ENCODE measurements around the gene DLGAP4. TPM values are rescaled to one million over a fixed set of nuclear protein-coding genes. Genes with fewer than 3 reads are reported as not detected.
A peak's percentile ranks its signal among the peaks of the same experiment; 100 is the strongest.

DLGAP4 gene
- total RNA-seq, 4 donors from 2014 or later = 18.8 to 46.7 (median 45.0) TPM

- Histone ChIP-seq H3K27ac (peak overlapping the region; percentile 29 to 54 (median 48)), H3K27me3 (no peaks in the 10 kb centered on the region), H3K4me1 (no peaks in the 10 kb centered on the region), H3K4me3 (no peak overlapping the region), H3K9me3 (no peaks in the 10 kb centered on the region), H3K36me3 (peaks cover 0 to 4% of the 10 kb centered on the region in 2 donors)
- ATAC-seq (peak in 1 of 2 donors; percentile 11), DNase-seq (no peak)
- in situ Hi-C loops (cut with MboI; ENCODE audit: low sequenced_read_pairs in 4 of 4) = loop anchor here in 1 of 4 donors (10.0 kb wide), 1 partner anchor 55 kb away; the partner anchor contains the start of gene RAB5IF
- intact Hi-C loops (cut with DNase I; ENCODE audit: low total_unique reads) = loop anchor here (10.0 kb wide), 1 partner anchor 335 kb away; no protein-coding TSS in a partner anchor
- TF ChIP-seq CTCF (IDR thresholded peaks at IDR 0.05 in 4 of 5, conservative IDR thresholded peaks at IDR 0.05 in 1 of 5) (no peak), POLR2A (IDR thresholded peaks at IDR 0.05) (no peak)
Measured at GRCh38 chr20:36549942-36550789, 244.0 kb downstream of the DLGAP4 start.

GRCh38 chr20:36550790-36551299 is 244.7 kb downstream of the DLGAP4 start:
- Histone ChIP-seq H3K4me3 (no peak overlapping the region), H3K4me1 (no peaks in the 10 kb centered on the region), H3K9me3 (no peaks in the 10 kb centered on the region), H3K27me3 (no peaks in the 10 kb centered on the region), H3K27ac (peak overlapping the region; percentile 29 to 54 (median 48)), H3K36me3 (peaks cover 0 to 4% of the 10 kb centered on the region in 2 donors)
- DNase-seq (no peak), ATAC-seq (no peak)
- intact Hi-C loops (cut with DNase I; ENCODE audit: low total_unique reads) (loop anchor here (10.0 kb wide), 1 partner anchor 334 kb away; no protein-coding TSS in a partner anchor), in situ Hi-C loops (cut with MboI; ENCODE audit: low sequenced_read_pairs in 4 of 4) (loop anchor here in 1 of 4 donors (10.0 kb wide), 1 partner anchor 54 kb away; the partner anchor contains the start of gene RAB5IF)
- no peak for TF ChIP-seq POLR2A (IDR thresholded peaks at IDR 0.05)
- TF ChIP-seq CTCF (IDR thresholded peaks at IDR 0.05 in 4 of 5, conservative IDR thresholded peaks at IDR 0.05 in 1 of 5) = no peak

- H3K27me3 ChIP-seq = no peaks in the 10 kb centered on the region
- no peaks in the 10 kb centered on the region for H3K9me3 ChIP-seq
- ATAC-seq (no peak), DNase-seq (no peak)
- in situ Hi-C loops (cut with MboI; ENCODE audit: low sequenced_read_pairs in 4 of 4) (loop anchor here in 1 of 4 donors (10.0 kb wide), 1 partner anchor 50 kb away; the partner anchor contains the start of gene RAB5IF), intact Hi-C loops (cut with DNase I; ENCODE audit: low total_unique reads) (loop anchor here (5.0 to 10.0 kb wide), 2 partner anchors 37 to 330 kb away; no protein-coding TSS in a partner anchor)
- TF ChIP-seq POLR2A (IDR thresholded peaks at IDR 0.05) = no peak
- TF ChIP-seq CTCF (IDR thresholded peaks at IDR 0.05 in 4 of 5, conservative IDR thresholded peaks at IDR 0.05 in 1 of 5) = no peak
- no peaks in the 10 kb centered on the region for H3K36me3 ChIP-seq
- H3K27ac ChIP-seq = no peak overlapping the region
- no peak overlapping the region for H3K4me3 ChIP-seq
- no peaks in the 10 kb centered on the region for H3K4me1 ChIP-seq
Measured at GRCh38 chr20:36555248-36555647, 249.1 kb downstream of the DLGAP4 start.

- no peak for ATAC-seq
- peaks cover 0 to 4% (median 0%) of the 10 kb centered on the region in 3 donors for H3K9me3 ChIP-seq
- in situ Hi-C loops (cut with MboI; ENCODE audit: low sequenced_read_pairs in 4 of 4) (no loop called here), intact Hi-C loops (cut with DNase I; ENCODE audit: low total_unique reads) (no loop called here)
- DNase-seq = no peak
- TF ChIP-seq POLR2A (IDR thresholded peaks at IDR 0.05) (no peak), CTCF (IDR thresholded peaks at IDR 0.05 in 4 of 5, conservative IDR thresholded peaks at IDR 0.05 in 1 of 5) (no peak)
- H3K27me3 ChIP-seq = no peaks in the 10 kb centered on the region
- H3K4me3 ChIP-seq = no peak overlapping the region
- no peaks in the 10 kb centered on the region for H3K36me3 ChIP-seq
- H3K4me1 ChIP-seq = no peaks in the 10 kb centered on the region
- no peak overlapping the region for H3K27ac ChIP-seq
Measured at GRCh38 chr20:36562724-36563123, 256.6 kb downstream of the DLGAP4 start.

Data from gastrocnemius medialis (tissue), 4 donors.